GM06990 (cell line): ENCODE data around the gene H6PD.

ENCODE experiments used
- DNase-seq: peaks from one replicate; pipeline ENCODE4 v3.0.0-alpha.2; 2011; ENCODE audit not compliant: insufficient read length; ENCODE audit errors: extremely low read depth
- H3K27me3 ChIP-seq: replicated peaks from 2 replicates; pipeline ENCODE4 v1.6.0; 2011; ENCODE audit warnings: low read length; ENCODE audit not compliant: control insufficient read depth, insufficient read depth
- H3K36me3 ChIP-seq: 2 replicates; pipeline ENCODE4 v1.5.1; 2011; ENCODE audit warnings: low read length; ENCODE audit not compliant: control insufficient read depth, insufficient read depth
- H3K4me3 ChIP-seq: replicated peaks from 2 replicates; pipeline ENCODE4 v1.5.1; 2011; ENCODE audit warnings: low read depth, mild to moderate bottlenecking, control low read depth, low read length
- CTCF ChIP-seq: IDR thresholded peaks from 2 replicates; pipeline ENCODE4 v1.5.1; 2011; ENCODE audit warnings: low read length, control low read depth, mild to moderate bottlenecking, inconsistent platforms; ENCODE audit not compliant: insufficient read depth, poor library complexity, severe bottlenecking

The H6PD gene

GRCh38 chr1:9267352-9267686, 32.7 kb downstream of the H6PD start:
- H3K4me3 ChIP-seq = no peak overlapping the region
- H3K36me3 ChIP-seq = peaks cover 3% of the 10 kb centered on the region
- no peak for DNase-seq
- H3K27me3 ChIP-seq = no peaks in the 10 kb centered on the region
- no peak for TF ChIP-seq CTCF

GRCh38 chr1:9267827-9268581, 33.4 kb downstream of the H6PD start:
- Histone ChIP-seq H3K4me3 (no peak overlapping the region), H3K36me3 (peaks cover 3% of the 10 kb centered on the region; the same call in 1 of the 2 replicates), H3K27me3 (no peaks in the 10 kb centered on the region)
- DNase-seq = no peak
- no peak for TF ChIP-seq CTCF

GRCh38 chr1:9269078-9269501, 34.5 kb downstream of the H6PD start:
- no peak for TF ChIP-seq CTCF
- no peaks in the 10 kb centered on the region for H3K27me3 ChIP-seq
- H3K36me3 ChIP-seq = peaks cover 3% of the 10 kb centered on the region; the same call in 1 of the 2 replicates
- H3K4me3 ChIP-seq = no peak overlapping the region
- DNase-seq = no peak

- Histone ChIP-seq H3K4me3 (no peak overlapping the region), H3K27me3 (no peaks in the 10 kb centered on the region), H3K36me3 (0 out of 2 replicates have a peak, but pooled peaks cover under 1% of the 10 kb centered on the region)
- TF ChIP-seq CTCF = no peak
- no peak for DNase-seq
Observed at GRCh38 chr1:9269721-9270120, 35.1 kb downstream of the H6PD start.

GRCh38 chr1:9270290-9270883, 35.8 kb downstream of the H6PD start:
- Histone ChIP-seq H3K27me3 (no peaks in the 10 kb centered on the region), H3K36me3 (no peaks in the 10 kb centered on the region), H3K4me3 (no peak overlapping the region)
- DNase-seq = no peak
- TF ChIP-seq CTCF = no peak
